HG03520 (cell line): ENCODE data around the gene SPSB1.
"Not testable (repeated sequence)": the region's sequence is repeated elsewhere in the genome, so short reads cannot be mapped to it uniquely, and the experiment has no call there.

Experiments used
- ATAC-seq: cut with Tn5 transposase; IDR thresholded peaks from one replicate; pipeline ENCODE4 v1.9.1; 2021; ENCODE audit warnings: mild to moderate bottlenecking, moderate library complexity; ENCODE audit not compliant: unreplicated experiment

Gene SPSB1

GRCh38 chr1:9385392-9385791 is 92.7 kb downstream of the SPSB1 start:
- ATAC-seq, result not testable (repeated sequence)

DNA sequence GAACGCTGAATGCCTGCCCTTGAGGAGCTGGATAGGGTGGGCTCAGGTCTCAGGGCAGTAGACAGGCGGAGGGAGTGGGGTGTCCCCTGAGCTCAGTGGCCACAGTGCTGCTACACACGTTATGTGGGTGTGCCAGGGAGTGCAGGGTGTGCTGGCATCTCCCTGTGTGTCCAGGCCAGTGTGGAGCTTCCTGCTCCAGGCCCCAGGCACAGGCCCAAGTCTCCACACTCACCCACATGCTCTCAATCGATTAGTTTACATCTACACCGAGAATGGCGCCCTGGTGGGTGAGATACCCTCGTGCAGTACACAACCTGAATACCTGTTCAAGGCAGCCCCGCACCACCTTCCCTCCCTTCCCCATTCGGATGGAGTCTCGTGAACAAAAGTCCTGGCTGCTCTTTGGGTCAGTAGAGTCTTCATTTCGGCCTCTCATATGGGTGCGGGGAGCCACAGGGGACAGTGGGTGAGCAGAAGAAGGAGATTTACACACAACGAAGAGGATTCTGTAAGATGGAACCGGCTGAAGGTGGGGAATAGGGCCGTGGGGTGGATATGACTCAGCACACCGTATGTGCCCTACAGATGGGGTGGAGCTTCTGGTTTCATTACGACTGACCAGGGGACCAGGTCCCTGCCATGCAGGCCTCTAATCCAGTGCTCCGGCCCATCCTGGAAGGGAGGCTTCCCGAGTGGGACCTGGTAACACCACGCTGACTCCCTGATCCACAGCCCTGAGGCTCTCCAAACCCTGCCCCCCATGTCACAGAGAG is 93.3 kb downstream of the SPSB1 start:
- no peak for ATAC-seq

GRCh38 chr1:9388335-9389180 is 95.9 kb downstream of the SPSB1 start:
- ATAC-seq, result no peak

- no peak for ATAC-seq
Measured at GRCh38 chr1:9389968-9390367, 97.3 kb downstream of the SPSB1 start.

DNA sequence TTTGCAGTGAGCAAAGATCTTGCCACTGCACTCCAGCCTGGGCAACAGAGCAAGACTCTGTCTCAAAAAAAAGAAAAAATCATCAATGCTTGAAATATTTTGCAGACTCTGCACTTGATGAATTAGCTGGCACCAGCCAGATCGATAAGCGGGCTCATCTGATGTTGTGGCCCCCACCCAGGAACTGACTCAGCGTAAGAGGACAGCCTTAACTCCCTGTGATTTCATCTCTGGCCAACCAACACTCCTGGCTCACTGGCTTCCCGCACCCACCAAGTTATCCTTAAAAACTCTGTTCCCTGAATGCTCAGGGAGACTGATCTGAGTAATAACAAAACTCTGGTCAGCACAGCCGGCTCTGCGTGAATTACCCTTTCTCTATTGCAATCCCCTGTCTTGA is 98.9 kb downstream of the SPSB1 start:
- ATAC-seq, result no peak

DNA sequence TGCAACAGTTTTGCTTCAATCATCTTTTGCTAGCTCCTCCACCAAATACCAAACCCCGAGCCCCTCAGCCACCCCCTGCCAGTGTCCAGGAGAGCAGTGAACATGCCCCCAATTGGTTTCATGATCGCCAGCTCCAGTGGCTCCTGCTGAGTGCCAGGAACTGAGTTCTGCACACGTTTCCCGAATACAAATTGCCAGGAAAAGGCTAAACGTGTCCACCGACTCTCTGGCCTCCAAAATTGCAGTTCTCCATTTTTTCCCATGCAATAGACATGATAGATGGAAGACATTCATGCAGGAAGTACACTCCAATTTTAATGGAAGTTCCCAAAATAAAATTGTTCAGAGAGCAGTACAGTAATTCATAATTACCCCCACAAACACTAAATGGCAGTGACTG is 101.3 kb downstream of the SPSB1 start:
- ATAC-seq, result no peak

DNA sequence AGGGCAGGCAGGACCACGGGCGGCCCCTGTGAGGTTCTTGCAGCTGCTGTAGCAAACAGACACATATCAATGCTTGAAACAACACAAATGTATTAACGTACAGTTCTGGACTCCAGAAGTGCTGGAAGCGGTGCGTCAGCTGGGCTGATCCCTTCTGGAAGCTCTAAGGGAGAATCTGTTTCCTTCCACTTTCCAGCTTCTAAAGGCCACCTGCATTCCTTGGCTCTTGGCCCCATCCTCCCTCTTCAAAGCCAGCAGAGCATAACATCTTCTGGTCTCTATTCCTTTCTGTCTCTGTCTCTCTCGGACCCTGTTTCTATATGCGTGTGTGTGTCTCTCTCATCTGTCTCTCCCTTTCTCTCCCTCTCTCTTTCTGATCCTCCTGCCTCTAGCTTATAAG is 102.3 kb downstream of the SPSB1 start:
- no peak for ATAC-seq

DNA sequence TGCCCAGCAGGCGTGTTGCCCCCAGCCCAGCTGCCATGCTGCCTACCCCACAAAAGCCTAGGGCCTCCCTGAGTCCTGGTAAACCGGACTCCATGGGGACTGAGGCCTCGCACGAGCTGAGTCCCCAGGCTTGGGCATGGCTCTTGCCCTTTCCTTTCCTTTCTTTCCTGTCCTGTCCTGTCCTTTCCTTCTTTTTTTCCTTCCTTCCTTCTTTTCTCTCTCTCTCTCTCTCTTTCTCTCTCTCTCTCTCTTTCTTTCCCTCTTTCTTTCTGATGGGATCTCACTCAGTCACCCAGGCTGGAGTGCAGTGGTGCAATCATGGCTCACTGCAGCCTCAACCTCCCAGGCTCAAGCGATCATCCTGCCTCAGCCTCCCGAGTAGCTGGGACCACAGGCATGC is 104.4 kb downstream of the SPSB1 start:
- no peak for ATAC-seq

DNA sequence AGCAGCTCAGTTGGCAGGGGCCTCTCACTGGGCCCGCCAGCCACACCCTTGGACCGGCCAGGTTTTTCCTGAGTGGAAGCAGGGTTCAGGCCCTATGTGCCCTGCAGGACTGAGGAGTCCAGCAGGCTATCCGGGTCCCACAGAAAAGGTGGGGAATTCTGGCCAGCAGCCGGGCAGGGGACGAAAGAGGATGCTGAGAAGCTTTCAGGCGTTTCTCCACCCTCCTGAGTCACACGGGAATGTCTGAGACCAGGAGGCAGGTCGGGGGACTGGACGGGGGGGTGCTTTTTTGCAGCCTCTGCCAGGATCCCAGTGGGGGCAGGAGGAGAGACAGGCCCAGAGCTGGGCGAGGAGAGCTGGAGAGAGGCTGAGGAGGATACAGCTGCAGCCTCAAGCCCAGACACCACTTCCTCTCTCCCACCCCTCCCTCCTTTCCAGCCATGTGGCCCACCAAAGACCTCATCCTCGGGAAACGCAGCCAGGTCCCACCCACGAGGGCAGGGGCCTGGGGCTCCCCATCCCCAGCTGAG is 105.4 kb downstream of the SPSB1 start:
- no peak for ATAC-seq

- ATAC-seq, result no peak
Measured at GRCh38 chr1:9399510-9400424, 107.1 kb downstream of the SPSB1 start.

DNA sequence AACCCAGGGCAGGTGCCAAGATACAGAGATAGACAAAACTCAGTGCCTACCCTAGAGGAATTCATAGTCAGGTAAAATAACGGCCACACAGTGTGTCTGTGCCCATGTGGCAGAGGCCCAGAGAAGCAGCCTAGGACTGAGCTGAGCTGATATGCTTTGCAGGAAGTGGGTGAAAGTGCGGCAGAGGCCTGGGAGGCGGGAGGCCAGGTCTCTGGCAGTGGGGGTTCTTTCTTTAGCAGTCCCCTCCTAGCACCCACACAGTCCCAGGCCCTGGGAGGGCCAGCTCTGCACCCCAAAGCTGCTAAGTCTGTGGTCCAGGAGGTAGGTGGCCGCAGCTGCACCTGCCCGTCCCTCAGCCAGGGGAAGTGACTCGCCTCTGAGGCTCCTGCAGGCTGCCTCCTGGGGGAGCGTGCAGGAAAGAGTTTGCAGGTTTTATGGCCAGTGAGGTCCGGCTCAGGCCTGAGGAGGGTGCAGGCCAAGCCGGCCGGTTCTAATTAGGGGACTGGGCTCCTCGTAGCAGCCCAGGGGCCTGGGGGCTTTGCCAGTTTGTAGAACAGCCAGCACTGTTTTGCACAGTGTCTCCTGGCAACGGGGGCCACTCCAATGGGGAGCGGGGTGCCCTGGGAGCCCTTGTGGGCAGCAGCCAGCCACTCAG is 107.9 kb downstream of the SPSB1 start:
- no peak for ATAC-seq

DNA sequence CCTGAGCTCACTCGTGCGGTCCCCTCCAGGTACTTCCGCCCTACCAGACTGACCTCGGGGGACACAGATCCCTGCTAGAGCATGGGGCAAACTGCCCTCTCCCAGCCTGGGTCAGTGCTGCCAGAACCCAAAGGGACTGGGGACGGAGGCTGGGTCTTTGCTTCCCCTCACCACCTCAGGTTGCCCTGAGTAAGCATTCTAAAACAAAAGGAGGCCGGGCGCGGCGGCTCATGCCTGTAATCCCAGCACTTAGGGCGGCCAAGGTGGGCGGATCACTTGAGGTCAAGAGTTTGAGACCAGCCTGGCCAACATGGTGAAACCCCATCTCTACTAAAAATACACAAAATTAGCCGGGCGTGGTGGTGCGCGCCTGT is 108.4 kb downstream of the SPSB1 start:
- ATAC-seq, result no peak

- ATAC-seq, result no peak
Measured at GRCh38 chr1:9402256-9402616, 109.5 kb downstream of the SPSB1 start.

- no peak for ATAC-seq
Measured at GRCh38 chr1:9402717-9403225, 110.1 kb downstream of the SPSB1 start.

DNA sequence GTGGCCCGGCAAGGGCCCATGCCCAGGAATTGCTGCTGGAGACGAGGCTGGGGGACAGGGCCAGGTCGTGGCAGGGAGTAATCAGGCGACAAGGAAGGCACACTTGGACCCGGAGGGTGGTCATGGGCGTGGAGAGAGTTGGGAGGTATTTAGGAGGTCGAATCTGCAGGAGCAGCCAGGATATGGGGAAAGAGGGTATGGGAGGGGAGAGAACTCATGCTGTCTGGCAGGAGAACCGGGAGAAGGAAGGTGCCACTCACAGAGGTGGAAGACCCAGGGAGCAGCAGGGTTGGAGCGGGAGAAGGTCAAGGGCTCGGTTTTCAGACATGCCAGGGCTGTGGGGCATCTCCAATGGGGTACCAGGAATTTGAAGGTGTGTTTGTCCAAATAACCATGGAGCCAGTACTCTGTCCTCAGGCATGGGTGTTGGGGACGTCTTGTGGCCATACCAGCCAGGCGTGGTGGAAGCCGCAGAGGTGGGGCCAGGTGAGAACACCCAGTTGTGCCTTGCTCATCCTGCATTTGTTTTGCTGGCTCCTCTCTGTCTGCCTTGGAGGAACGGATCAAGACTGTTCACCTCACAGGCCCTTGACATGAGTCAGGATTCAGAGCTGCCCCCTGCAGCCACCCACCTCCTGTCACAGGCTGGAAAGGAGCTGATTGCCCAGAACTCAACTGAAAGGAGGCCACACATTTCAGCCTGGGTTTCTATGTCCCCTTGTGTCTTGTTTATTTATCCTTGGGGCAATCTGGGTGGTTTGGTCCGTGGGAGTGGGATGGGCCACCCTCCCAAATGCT is 111.6 kb downstream of the SPSB1 start:
- ATAC-seq, result no peak

DNA sequence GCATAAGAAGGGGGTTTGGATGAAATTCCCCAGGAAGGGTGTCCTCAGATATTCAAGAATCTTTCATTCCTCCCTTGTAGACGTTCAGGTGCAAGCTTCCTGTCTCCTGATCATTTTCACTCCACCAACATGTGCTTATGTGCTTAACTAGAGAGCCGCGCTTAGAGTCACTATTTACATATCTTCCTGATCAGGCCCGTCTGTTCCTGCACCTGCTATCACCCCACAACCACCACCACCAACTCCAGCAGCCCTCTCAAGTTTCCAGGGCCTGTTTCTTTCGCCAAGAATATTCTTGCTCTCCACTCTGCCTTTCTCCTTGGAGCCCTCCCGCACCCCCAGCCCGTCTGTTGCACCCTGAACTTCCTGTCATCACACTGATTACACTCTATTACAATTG is 113.4 kb downstream of the SPSB1 start:
- ATAC-seq, result no peak

GRCh38 chr1:9410737-9411297 is 118.1 kb downstream of the SPSB1 start:
- ATAC-seq, result no peak

GRCh38 chr1:9413071-9413876 is 120.6 kb downstream of the SPSB1 start:
- peak; percentile 52 for ATAC-seq

- no peak for ATAC-seq
Measured at GRCh38 chr1:9413877-9414213, 121.2 kb downstream of the SPSB1 start.
